NCI-H748 (cell line): ENCODE results near the gene TMCO2.
"Not testable (repeated sequence)": the region's sequence is repeated elsewhere in the genome, so short reads cannot be mapped to it uniquely, and the experiment has no call there.

Experiments
- DNase-seq: peaks from one replicate; lab custom pipeline; 2025; ENCODE audit not compliant: unreplicated experiment; lab: John Stamatoyannopoulos, UW

The TMCO2 gene

GRCh38 chr1:40247655-40248054 is at the start of gene TMCO2:
TSS of gene TMCO2 (plus strand) at chr1:40247937. CDS start at chr1:40247994, 57 bp downstream.
- no peak for DNase-seq

GRCh38 chr1:40199126-40199525 is 48.6 kb upstream of the TMCO2 start:
- no peak for DNase-seq

GRCh38 chr1:40204856-40205255 is 42.9 kb upstream of the TMCO2 start:
- no peak for DNase-seq

- no peak for DNase-seq
Observed at GRCh38 chr1:40210511-40211204, 37.1 kb upstream of the TMCO2 start.

GRCh38 chr1:40218333-40218732 is 29.4 kb upstream of the TMCO2 start:
- no peak for DNase-seq

- DNase-seq: not testable (repeated sequence)
Observed at GRCh38 chr1:40221471-40221905, 26.2 kb upstream of the TMCO2 start.

- no peak for DNase-seq
Observed at GRCh38 chr1:40221977-40222772, 25.6 kb upstream of the TMCO2 start.

GRCh38 chr1:40224040-40224439 is 23.7 kb upstream of the TMCO2 start:
- DNase-seq: no peak

- DNase-seq: no peak
Observed at GRCh38 chr1:40226192-40226591, 21.5 kb upstream of the TMCO2 start.

- DNase-seq: peak; percentile 57
Observed at GRCh38 chr1:40232444-40232843, 15.3 kb upstream of the TMCO2 start.

- DNase-seq: no peak
Observed at GRCh38 chr1:40239626-40240025, 8.1 kb upstream of the TMCO2 start.

GRCh38 chr1:40240390-40240789 is 7.3 kb upstream of the TMCO2 start:
- no peak for DNase-seq

- no peak for DNase-seq
Observed at GRCh38 chr1:40241362-40241761, 6.4 kb upstream of the TMCO2 start.

GRCh38 chr1:40243351-40243750 is 4.4 kb upstream of the TMCO2 start:
- no peak for DNase-seq

- DNase-seq: no peak
Observed at GRCh38 chr1:40244138-40244744, 3.5 kb upstream of the TMCO2 start.

GRCh38 chr1:40245686-40246085 is 2.1 kb upstream of the TMCO2 start:
- DNase-seq: no peak

GRCh38 chr1:40248412-40248811 is 675 bp downstream of the TMCO2 start:
- DNase-seq: no peak

GRCh38 chr1:40251456-40251855 is 3.7 kb downstream of the TMCO2 start:
- no peak for DNase-seq

- no peak for DNase-seq
Observed at GRCh38 chr1:40252601-40253000, 4.9 kb downstream of the TMCO2 start.

- no peak for DNase-seq
Observed at GRCh38 chr1:40255231-40255630, 7.5 kb downstream of the TMCO2 start.

GRCh38 chr1:40256401-40257084 is 8.8 kb downstream of the TMCO2 start:
- DNase-seq: peak; percentile 54
